OCI-LY1 (cell line): ENCODE results near the gene ASTN1.

Experiments
- EZH2 ChIP-seq: fragments of 200-600 bp; sonication (generic), shearing (Covaris generic); IDR thresholded peaks from 2 replicates; pipeline ENCODE4 v1.8.0; 2017; ENCODE audit warnings: borderline replicate concordance, mixed run types, mild to moderate bottlenecking, antibody characterized with exemption, low read length, moderate library complexity, mixed read lengths
- TF ChIP-seq, protein P1 (sequence below): fragments of 200-600 bp; sonication (generic), shearing (Covaris generic); IDR thresholded peaks from 2 replicates; pipeline ENCODE4 v1.5.1; 2017; ENCODE audit warnings: mild to moderate bottlenecking, antibody characterized with exemption, low read length, moderate library complexity, mixed read lengths

DNA sequence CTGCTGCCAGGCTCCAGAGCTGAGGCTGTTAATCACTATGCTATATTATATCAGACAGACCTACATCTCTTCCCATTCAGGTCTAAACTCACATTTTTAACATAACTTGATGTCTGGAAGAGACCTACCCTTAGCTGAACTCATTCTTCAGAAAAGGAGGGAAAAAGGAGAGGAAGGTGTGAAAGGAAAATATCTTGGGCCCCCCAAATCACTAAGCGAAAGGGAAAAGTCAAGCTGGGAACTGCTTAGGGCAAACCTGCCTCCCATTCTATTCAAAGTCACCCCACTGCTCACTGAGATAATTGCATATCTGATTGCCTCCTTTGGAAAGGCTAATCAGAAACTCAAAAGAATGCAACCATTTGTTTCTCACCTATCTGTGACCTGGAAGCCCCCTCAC, 222.2 kb downstream of the ASTN1 start:
- TF ChIP-seq, protein P1, sequence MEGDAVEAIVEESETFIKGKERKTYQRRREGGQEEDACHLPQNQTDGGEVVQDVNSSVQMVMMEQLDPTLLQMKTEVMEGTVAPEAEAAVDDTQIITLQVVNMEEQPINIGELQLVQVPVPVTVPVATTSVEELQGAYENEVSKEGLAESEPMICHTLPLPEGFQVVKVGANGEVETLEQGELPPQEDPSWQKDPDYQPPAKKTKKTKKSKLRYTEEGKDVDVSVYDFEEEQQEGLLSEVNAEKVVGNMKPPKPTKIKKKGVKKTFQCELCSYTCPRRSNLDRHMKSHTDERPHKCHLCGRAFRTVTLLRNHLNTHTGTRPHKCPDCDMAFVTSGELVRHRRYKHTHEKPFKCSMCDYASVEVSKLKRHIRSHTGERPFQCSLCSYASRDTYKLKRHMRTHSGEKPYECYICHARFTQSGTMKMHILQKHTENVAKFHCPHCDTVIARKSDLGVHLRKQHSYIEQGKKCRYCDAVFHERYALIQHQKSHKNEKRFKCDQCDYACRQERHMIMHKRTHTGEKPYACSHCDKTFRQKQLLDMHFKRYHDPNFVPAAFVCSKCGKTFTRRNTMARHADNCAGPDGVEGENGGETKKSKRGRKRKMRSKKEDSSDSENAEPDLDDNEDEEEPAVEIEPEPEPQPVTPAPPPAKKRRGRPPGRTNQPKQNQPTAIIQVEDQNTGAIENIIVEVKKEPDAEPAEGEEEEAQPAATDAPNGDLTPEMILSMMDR: no peak
- TF ChIP-seq EZH2: no peak
